ENCODE measurements around the gene TOMM70.

TOMM70 gene

GRCh38 chr3:100374521-100374920 is 26.4 kb downstream of the TOMM70 start:
- peaks cover 40 to 69% (median 55%) of the 10 kb centered on the region in 5 donors for H3K36me3 ChIP-seq (ENCODE audit: control insufficient read depth in 5 of 5, insufficient read depth in 5 of 5, low read length in 5 of 5)

GRCh38 chr3:100370756-100371155 is 30.1 kb downstream of the TOMM70 start:
- Histone ChIP-seq H3K9ac (ENCODE audit: low read length in 5 of 5) (no peak overlapping the region), H3K4me3 (ENCODE audit: low read depth in 1 of 5, low read length in 5 of 5) (no peak overlapping the region), H3K27me3 (ENCODE audit: control insufficient read depth in 5 of 5, insufficient read depth in 4 of 5, low read length in 5 of 5) (no peaks in the 10 kb centered on the region), H3K4me1 (ENCODE audit: control insufficient read depth in 5 of 5, insufficient read depth in 5 of 5, low read length in 5 of 5) (peaks cover 0 to 3% (median 0%) of the 10 kb centered on the region in 5 donors), H3K9me3 (ENCODE audit: control insufficient read depth in 5 of 5, low read length in 5 of 5) (no peaks in the 10 kb centered on the region), H3K27ac (ENCODE audit: low read depth, low read length) (no peak overlapping the region), H3K36me3 (ENCODE audit: control insufficient read depth in 5 of 5, insufficient read depth in 5 of 5, low read length in 5 of 5) (peaks cover 46 to 72% (median 54%) of the 10 kb centered on the region in 5 donors)

More at GRCh38 chr3:100374521-100374920, 26.4 kb downstream of the TOMM70 start:
- Histone ChIP-seq H3K4me3 (ENCODE audit: low read depth in 1 of 5, low read length in 5 of 5) (no peak overlapping the region), H3K27ac (ENCODE audit: low read depth, low read length) (no peak overlapping the region), H3K27me3 (ENCODE audit: control insufficient read depth in 5 of 5, insufficient read depth in 4 of 5, low read length in 5 of 5) (no peaks in the 10 kb centered on the region), H3K4me1 (ENCODE audit: control insufficient read depth in 5 of 5, insufficient read depth in 5 of 5, low read length in 5 of 5) (no peaks in the 10 kb centered on the region), H3K9ac (ENCODE audit: low read length in 5 of 5) (no peak overlapping the region), H3K9me3 (ENCODE audit: control insufficient read depth in 5 of 5, low read length in 5 of 5) (no peaks in the 10 kb centered on the region)

- H3K27ac ChIP-seq (ENCODE audit: low read depth, low read length) = no peak overlapping the region
- H3K36me3 ChIP-seq (ENCODE audit: control insufficient read depth in 5 of 5, insufficient read depth in 5 of 5, low read length in 5 of 5) = peaks cover 55 to 81% (median 61%) of the 10 kb centered on the region in 5 donors
- H3K9ac ChIP-seq (ENCODE audit: low read length in 5 of 5) = no peak overlapping the region
- H3K27me3 ChIP-seq (ENCODE audit: control insufficient read depth in 5 of 5, insufficient read depth in 4 of 5, low read length in 5 of 5) = no peaks in the 10 kb centered on the region
- no peak overlapping the region for H3K4me3 ChIP-seq (ENCODE audit: low read depth in 1 of 5, low read length in 5 of 5)
- peaks cover 0 to 3% (median 0%) of the 10 kb centered on the region in 5 donors for H3K4me1 ChIP-seq (ENCODE audit: control insufficient read depth in 5 of 5, insufficient read depth in 5 of 5, low read length in 5 of 5)
- no peaks in the 10 kb centered on the region for H3K9me3 ChIP-seq (ENCODE audit: control insufficient read depth in 5 of 5, low read length in 5 of 5)
Observed at GRCh38 chr3:100368441-100368840, 32.4 kb downstream of the TOMM70 start.

- H3K27me3 ChIP-seq (ENCODE audit: control insufficient read depth in 5 of 5, insufficient read depth in 4 of 5, low read length in 5 of 5) = no peaks in the 10 kb centered on the region
- H3K36me3 ChIP-seq (ENCODE audit: control insufficient read depth in 5 of 5, insufficient read depth in 5 of 5, low read length in 5 of 5) = peaks cover 44 to 81% (median 54%) of the 10 kb centered on the region in 5 donors
- peaks cover 0 to 6% (median 4%) of the 10 kb centered on the region in 5 donors for H3K9me3 ChIP-seq (ENCODE audit: control insufficient read depth in 5 of 5, low read length in 5 of 5)
- no peak overlapping the region for H3K4me3 ChIP-seq (ENCODE audit: low read depth in 1 of 5, low read length in 5 of 5)
- no peak overlapping the region for H3K9ac ChIP-seq (ENCODE audit: low read length in 5 of 5)
- peaks cover 0 to 3% (median 0%) of the 10 kb centered on the region in 5 donors for H3K4me1 ChIP-seq (ENCODE audit: control insufficient read depth in 5 of 5, insufficient read depth in 5 of 5, low read length in 5 of 5)
- H3K27ac ChIP-seq (ENCODE audit: low read depth, low read length) = no peak overlapping the region
Observed at GRCh38 chr3:100366424-100366823, 34.5 kb downstream of the TOMM70 start.

- H3K9me3 ChIP-seq (ENCODE audit: control insufficient read depth in 5 of 5, low read length in 5 of 5) = peaks cover 0 to 6% (median 4%) of the 10 kb centered on the region in 5 donors
- H3K36me3 ChIP-seq (ENCODE audit: control insufficient read depth in 5 of 5, insufficient read depth in 5 of 5, low read length in 5 of 5) = peaks cover 36 to 74% (median 44%) of the 10 kb centered on the region in 5 donors
- no peak overlapping the region for H3K9ac ChIP-seq (ENCODE audit: low read length in 5 of 5)
- H3K27ac ChIP-seq (ENCODE audit: low read depth, low read length) = no peak overlapping the region
- no peaks in the 10 kb centered on the region for H3K27me3 ChIP-seq (ENCODE audit: control insufficient read depth in 5 of 5, insufficient read depth in 4 of 5, low read length in 5 of 5)
- H3K4me1 ChIP-seq (ENCODE audit: control insufficient read depth in 5 of 5, insufficient read depth in 5 of 5, low read length in 5 of 5) = peaks cover 0 to 3% (median 0%) of the 10 kb centered on the region in 5 donors
- no peak overlapping the region for H3K4me3 ChIP-seq (ENCODE audit: low read depth in 1 of 5, low read length in 5 of 5)
Observed at GRCh38 chr3:100364421-100364820, 36.5 kb downstream of the TOMM70 start.

- Histone ChIP-seq H3K27me3 (ENCODE audit: control insufficient read depth in 5 of 5, insufficient read depth in 4 of 5, low read length in 5 of 5) (no peaks in the 10 kb centered on the region), H3K9me3 (ENCODE audit: control insufficient read depth in 5 of 5, low read length in 5 of 5) (peaks cover 0 to 6% (median 4%) of the 10 kb centered on the region in 5 donors), H3K4me1 (ENCODE audit: control insufficient read depth in 5 of 5, insufficient read depth in 5 of 5, low read length in 5 of 5) (no peaks in the 10 kb centered on the region), H3K9ac (ENCODE audit: low read length in 5 of 5) (no peak overlapping the region), H3K36me3 (ENCODE audit: control insufficient read depth in 5 of 5, insufficient read depth in 5 of 5, low read length in 5 of 5) (peaks cover 32 to 61% (median 38%) of the 10 kb centered on the region in 5 donors), H3K4me3 (ENCODE audit: low read depth in 1 of 5, low read length in 5 of 5) (no peak overlapping the region), H3K27ac (ENCODE audit: low read depth, low read length) (no peak overlapping the region)
Observed at GRCh38 chr3:100361897-100362296, 39.0 kb downstream of the TOMM70 start.

GRCh38 chr3:100360757-100361496 is 40.0 kb downstream of the TOMM70 start:
- Histone ChIP-seq H3K4me1 (ENCODE audit: control insufficient read depth in 5 of 5, insufficient read depth in 5 of 5, low read length in 5 of 5) (no peaks in the 10 kb centered on the region), H3K9me3 (ENCODE audit: control insufficient read depth in 5 of 5, low read length in 5 of 5) (peaks cover 0 to 6% (median 4%) of the 10 kb centered on the region in 5 donors), H3K27ac (ENCODE audit: low read depth, low read length) (no peak overlapping the region), H3K36me3 (ENCODE audit: control insufficient read depth in 5 of 5, insufficient read depth in 5 of 5, low read length in 5 of 5) (peaks cover 28 to 56% (median 36%) of the 10 kb centered on the region in 5 donors), H3K9ac (ENCODE audit: low read length in 5 of 5) (no peak overlapping the region), H3K4me3 (ENCODE audit: low read depth in 1 of 5, low read length in 5 of 5) (no peak overlapping the region), H3K27me3 (ENCODE audit: control insufficient read depth in 5 of 5, insufficient read depth in 4 of 5, low read length in 5 of 5) (no peaks in the 10 kb centered on the region)

GRCh38 chr3:100359035-100359434 is 41.9 kb downstream of the TOMM70 start:
- Histone ChIP-seq H3K9ac (ENCODE audit: low read length in 5 of 5) (no peak overlapping the region), H3K27ac (ENCODE audit: low read depth, low read length) (no peak overlapping the region), H3K27me3 (ENCODE audit: control insufficient read depth in 5 of 5, insufficient read depth in 4 of 5, low read length in 5 of 5) (no peaks in the 10 kb centered on the region), H3K36me3 (ENCODE audit: control insufficient read depth in 5 of 5, insufficient read depth in 5 of 5, low read length in 5 of 5) (peaks cover 29 to 56% (median 35%) of the 10 kb centered on the region in 5 donors), H3K4me3 (ENCODE audit: low read depth in 1 of 5, low read length in 5 of 5) (no peak overlapping the region), H3K4me1 (ENCODE audit: control insufficient read depth in 5 of 5, insufficient read depth in 5 of 5, low read length in 5 of 5) (no peaks in the 10 kb centered on the region), H3K9me3 (ENCODE audit: control insufficient read depth in 5 of 5, low read length in 5 of 5) (peaks cover 0 to 6% (median 4%) of the 10 kb centered on the region in 5 donors)

GRCh38 chr3:100358413-100358812 is 42.5 kb downstream of the TOMM70 start:
- Histone ChIP-seq H3K4me1 (ENCODE audit: control insufficient read depth in 5 of 5, insufficient read depth in 5 of 5, low read length in 5 of 5) (no peaks in the 10 kb centered on the region), H3K9me3 (ENCODE audit: control insufficient read depth in 5 of 5, low read length in 5 of 5) (peaks cover 0 to 6% (median 4%) of the 10 kb centered on the region in 5 donors), H3K9ac (ENCODE audit: low read length in 5 of 5) (no peak overlapping the region), H3K27ac (ENCODE audit: low read depth, low read length) (no peak overlapping the region), H3K27me3 (ENCODE audit: control insufficient read depth in 5 of 5, insufficient read depth in 4 of 5, low read length in 5 of 5) (no peaks in the 10 kb centered on the region), H3K36me3 (ENCODE audit: control insufficient read depth in 5 of 5, insufficient read depth in 5 of 5, low read length in 5 of 5) (peaks cover 30 to 59% (median 34%) of the 10 kb centered on the region in 5 donors), H3K4me3 (ENCODE audit: low read depth in 1 of 5, low read length in 5 of 5) (no peak overlapping the region)

GRCh38 chr3:100354850-100355249 is 46.0 kb downstream of the TOMM70 start:
- no peaks in the 10 kb centered on the region for H3K27me3 ChIP-seq (ENCODE audit: control insufficient read depth in 5 of 5, insufficient read depth in 4 of 5, low read length in 5 of 5)
- no peaks in the 10 kb centered on the region for H3K4me1 ChIP-seq (ENCODE audit: control insufficient read depth in 5 of 5, insufficient read depth in 5 of 5, low read length in 5 of 5)
- H3K9me3 ChIP-seq (ENCODE audit: control insufficient read depth in 5 of 5, low read length in 5 of 5) = no peaks in the 10 kb centered on the region
- no peak overlapping the region for H3K9ac ChIP-seq (ENCODE audit: low read length in 5 of 5)
- peaks cover 39 to 60% (median 47%) of the 10 kb centered on the region in 5 donors for H3K36me3 ChIP-seq (ENCODE audit: control insufficient read depth in 5 of 5, insufficient read depth in 5 of 5, low read length in 5 of 5)
- no peak overlapping the region for H3K4me3 ChIP-seq (ENCODE audit: low read depth in 1 of 5, low read length in 5 of 5)
- no peak overlapping the region for H3K27ac ChIP-seq (ENCODE audit: low read depth, low read length)
